Thyroid gland (tissue), 4 donors: ENCODE measurements around the gene RBP2.

Experiments
- POLR2A ChIP-seq, 2 donors: fragments of 450-650 bp; IDR thresholded peaks; one replicate each; pipeline ENCODE4 v1.6.1; 2017; ENCODE audit warnings: antibody characterized with exemption in 2 of 2, mild to moderate bottlenecking in 2 of 2, moderate library complexity in 1 of 2
- TF ChIP-seq, protein P1 (sequence below), 6 experiments: fragments of 200-600 bp in 3 of 6; fragments of 450-650 bp in 3 of 6; sonication (generic) in 3 of 6; IDR thresholded peaks; one replicate each; pipeline ENCODE4 v1.5.1; 2016 to 2019; ENCODE audit warnings: antibody characterized with exemption in 6 of 6, mild to moderate bottlenecking in 2 of 6, inconsistent platforms in 1 of 6, moderate library complexity in 1 of 6

DNA sequence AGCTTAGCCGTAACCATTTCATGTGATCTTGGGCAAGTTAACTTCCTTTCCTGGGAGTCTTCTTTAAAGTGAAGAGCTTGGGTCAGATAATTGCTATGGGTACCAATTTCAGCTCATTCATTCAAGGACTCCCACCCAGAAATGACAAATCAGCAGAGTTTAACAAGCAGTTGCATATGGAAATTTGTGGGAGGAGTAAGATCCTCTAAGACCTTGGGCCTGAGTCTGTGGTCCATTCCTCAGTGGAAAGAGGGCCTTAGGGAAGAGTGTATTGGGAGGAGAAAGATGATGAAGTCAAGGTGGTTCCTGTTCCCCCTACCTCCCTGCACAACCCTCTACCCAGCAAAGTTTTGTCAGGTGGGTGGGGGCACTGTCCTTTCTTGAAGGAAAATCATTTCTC, 42.1 kb downstream of the RBP2 start:
- TF ChIP-seq, protein P1, sequence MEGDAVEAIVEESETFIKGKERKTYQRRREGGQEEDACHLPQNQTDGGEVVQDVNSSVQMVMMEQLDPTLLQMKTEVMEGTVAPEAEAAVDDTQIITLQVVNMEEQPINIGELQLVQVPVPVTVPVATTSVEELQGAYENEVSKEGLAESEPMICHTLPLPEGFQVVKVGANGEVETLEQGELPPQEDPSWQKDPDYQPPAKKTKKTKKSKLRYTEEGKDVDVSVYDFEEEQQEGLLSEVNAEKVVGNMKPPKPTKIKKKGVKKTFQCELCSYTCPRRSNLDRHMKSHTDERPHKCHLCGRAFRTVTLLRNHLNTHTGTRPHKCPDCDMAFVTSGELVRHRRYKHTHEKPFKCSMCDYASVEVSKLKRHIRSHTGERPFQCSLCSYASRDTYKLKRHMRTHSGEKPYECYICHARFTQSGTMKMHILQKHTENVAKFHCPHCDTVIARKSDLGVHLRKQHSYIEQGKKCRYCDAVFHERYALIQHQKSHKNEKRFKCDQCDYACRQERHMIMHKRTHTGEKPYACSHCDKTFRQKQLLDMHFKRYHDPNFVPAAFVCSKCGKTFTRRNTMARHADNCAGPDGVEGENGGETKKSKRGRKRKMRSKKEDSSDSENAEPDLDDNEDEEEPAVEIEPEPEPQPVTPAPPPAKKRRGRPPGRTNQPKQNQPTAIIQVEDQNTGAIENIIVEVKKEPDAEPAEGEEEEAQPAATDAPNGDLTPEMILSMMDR (IDR thresholded peaks at IDR 0.05): no peak
- no peak for TF ChIP-seq POLR2A (IDR thresholded peaks at IDR 0.05)
